Measurements from ENCODE around the gene MYO9B. TPM values are rescaled to one million over a fixed set of nuclear protein-coding genes. Genes with fewer than 3 reads are reported as not detected.
A peak's percentile ranks its signal among the peaks of the same experiment; 100 is the strongest.

Gene MYO9B
- total RNA-seq, 1 donor from 2014 or later, result 137 TPM

DNA sequence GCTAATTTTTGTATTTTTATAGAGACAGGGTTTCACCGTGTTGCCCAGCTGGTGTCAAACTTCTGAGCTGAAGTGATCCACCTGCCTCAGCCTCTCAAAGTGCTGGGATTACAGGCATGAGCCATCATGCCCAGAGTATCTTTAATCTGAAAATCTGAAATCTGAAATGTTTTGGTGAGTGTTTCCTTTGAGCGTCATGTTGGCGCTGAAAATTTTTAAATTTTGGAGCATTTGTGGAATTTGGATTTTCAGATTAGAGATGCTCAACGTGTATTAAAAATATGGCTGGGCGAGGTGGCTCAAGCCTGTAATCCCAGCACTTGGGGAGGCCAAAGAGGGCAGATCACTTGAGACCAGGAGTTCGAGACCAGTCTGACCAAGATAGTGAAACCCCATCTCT, 43.8 kb upstream of the MYO9B start:
- intact Hi-C loops (cut with DNase I), result no loop called here
- H3K36me3 ChIP-seq, result no peaks in the 10 kb centered on the region
- TF ChIP-seq, protein P1, sequence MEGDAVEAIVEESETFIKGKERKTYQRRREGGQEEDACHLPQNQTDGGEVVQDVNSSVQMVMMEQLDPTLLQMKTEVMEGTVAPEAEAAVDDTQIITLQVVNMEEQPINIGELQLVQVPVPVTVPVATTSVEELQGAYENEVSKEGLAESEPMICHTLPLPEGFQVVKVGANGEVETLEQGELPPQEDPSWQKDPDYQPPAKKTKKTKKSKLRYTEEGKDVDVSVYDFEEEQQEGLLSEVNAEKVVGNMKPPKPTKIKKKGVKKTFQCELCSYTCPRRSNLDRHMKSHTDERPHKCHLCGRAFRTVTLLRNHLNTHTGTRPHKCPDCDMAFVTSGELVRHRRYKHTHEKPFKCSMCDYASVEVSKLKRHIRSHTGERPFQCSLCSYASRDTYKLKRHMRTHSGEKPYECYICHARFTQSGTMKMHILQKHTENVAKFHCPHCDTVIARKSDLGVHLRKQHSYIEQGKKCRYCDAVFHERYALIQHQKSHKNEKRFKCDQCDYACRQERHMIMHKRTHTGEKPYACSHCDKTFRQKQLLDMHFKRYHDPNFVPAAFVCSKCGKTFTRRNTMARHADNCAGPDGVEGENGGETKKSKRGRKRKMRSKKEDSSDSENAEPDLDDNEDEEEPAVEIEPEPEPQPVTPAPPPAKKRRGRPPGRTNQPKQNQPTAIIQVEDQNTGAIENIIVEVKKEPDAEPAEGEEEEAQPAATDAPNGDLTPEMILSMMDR (IDR thresholded peaks at IDR 0.05), result no peak
- no peaks in the 10 kb centered on the region for H3K9me3 ChIP-seq
- no peak for DNase-seq
- H3K4me1 ChIP-seq, result no peaks in the 10 kb centered on the region
- no peak overlapping the region for H3K27ac ChIP-seq
- no peak overlapping the region for H3K4me3 ChIP-seq
- no peaks in the 10 kb centered on the region for H3K27me3 ChIP-seq
- no peak for ATAC-seq

DNA sequence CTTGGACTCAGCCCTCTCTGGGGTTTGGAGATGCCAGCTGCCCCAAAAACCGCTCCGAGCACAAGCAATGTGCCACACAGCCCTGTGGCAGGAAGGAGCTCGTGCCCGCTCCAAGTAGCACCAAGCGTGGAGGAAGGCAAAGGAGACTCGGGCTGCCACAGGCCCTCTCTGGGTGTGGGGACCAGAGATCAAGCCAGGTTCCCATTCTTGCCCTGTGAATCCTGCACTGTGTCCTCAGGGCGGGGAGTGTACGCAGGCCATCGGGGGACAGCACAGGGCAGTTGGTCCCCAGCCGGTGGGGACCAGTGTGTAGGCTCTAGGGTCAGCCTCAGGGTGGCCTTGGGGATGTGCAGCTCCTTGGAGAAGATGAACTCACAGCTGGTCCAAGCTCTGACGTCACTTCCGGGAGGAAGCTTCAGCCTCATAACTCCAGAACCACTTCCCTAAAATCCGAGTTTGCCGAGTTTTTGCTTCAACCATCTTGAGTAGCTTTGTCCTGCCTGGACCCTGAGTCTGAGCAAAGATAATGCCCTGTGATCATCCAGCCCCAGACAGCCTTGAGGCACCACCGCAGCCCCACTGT, 39.6 kb upstream of the MYO9B start:
- intact Hi-C loops (cut with DNase I), result no loop called here
- TF ChIP-seq, protein P1 (IDR thresholded peaks at IDR 0.05), result no peak
- no peaks in the 10 kb centered on the region for H3K27me3 ChIP-seq
- ATAC-seq (peak; percentile 56), DNase-seq (no peak)
- H3K4me3 ChIP-seq, result no peak overlapping the region
- H3K4me1 ChIP-seq, result no peaks in the 10 kb centered on the region
- no peak overlapping the region for H3K27ac ChIP-seq
- no peaks in the 10 kb centered on the region for H3K36me3 ChIP-seq
- H3K9me3 ChIP-seq, result no peaks in the 10 kb centered on the region

DNA sequence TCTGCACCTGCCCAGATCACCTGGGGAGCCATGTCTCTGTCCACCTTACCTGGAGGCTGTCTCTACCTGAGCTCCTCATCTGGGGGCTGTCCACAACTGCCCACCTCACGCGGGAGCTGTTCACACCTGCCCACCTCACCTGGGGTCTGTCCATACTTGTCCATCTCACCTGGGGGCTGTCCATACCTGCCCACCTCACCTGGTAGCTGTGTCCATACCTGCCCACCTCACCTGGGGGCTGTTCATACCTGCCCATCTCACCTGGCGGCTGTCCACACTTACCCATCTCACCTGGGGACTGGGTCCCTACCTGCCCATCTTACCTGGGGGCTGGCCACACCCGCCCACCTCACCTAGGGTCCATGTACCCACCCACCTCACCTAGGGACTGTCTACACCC, 38.9 kb upstream of the MYO9B start:
- intact Hi-C loops (cut with DNase I), result no loop called here
- ATAC-seq, result peak; percentile 9
- no peak overlapping the region for H3K4me3 ChIP-seq

DNA sequence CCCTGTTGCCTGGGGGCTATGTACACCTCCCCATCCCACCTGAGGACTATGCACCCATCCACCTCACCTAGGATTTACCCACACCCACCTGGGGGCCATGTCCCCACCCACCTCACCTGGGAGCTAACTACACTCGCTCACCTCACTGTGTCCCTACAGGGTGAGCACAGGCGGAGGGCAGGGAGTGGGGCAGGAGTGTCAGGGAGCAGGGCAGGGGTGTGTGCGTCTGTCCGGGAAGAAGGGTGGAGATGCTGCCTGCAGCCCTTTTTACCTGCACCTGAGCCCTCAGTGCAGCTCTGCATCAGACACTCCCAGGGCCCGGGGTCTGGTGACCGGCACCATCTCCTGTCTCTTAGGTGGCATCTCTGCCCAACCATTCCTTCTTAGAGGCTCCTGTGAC, 38.4 kb upstream of the MYO9B start:
- H3K36me3 ChIP-seq, result no peaks in the 10 kb centered on the region
- intact Hi-C loops (cut with DNase I), result no loop called here
- H3K9me3 ChIP-seq, result no peaks in the 10 kb centered on the region
- ATAC-seq (peak; percentile 6), DNase-seq (no peak)
- no peaks in the 10 kb centered on the region for H3K4me1 ChIP-seq
- H3K27ac ChIP-seq, result no peak overlapping the region
- TF ChIP-seq, protein P1 (IDR thresholded peaks at IDR 0.05), result no peak
- no peaks in the 10 kb centered on the region for H3K27me3 ChIP-seq
- H3K4me3 ChIP-seq, result no peak overlapping the region

More for the DNA sequence above, 38.9 kb upstream of the MYO9B start:
- Histone ChIP-seq H3K4me1 (no peaks in the 10 kb centered on the region), H3K9me3 (no peaks in the 10 kb centered on the region), H3K36me3 (no peaks in the 10 kb centered on the region), H3K27me3 (no peaks in the 10 kb centered on the region), H3K27ac (no peak overlapping the region)
- no peak for DNase-seq
- TF ChIP-seq, protein P1 (IDR thresholded peaks at IDR 0.05), result no peak

DNA sequence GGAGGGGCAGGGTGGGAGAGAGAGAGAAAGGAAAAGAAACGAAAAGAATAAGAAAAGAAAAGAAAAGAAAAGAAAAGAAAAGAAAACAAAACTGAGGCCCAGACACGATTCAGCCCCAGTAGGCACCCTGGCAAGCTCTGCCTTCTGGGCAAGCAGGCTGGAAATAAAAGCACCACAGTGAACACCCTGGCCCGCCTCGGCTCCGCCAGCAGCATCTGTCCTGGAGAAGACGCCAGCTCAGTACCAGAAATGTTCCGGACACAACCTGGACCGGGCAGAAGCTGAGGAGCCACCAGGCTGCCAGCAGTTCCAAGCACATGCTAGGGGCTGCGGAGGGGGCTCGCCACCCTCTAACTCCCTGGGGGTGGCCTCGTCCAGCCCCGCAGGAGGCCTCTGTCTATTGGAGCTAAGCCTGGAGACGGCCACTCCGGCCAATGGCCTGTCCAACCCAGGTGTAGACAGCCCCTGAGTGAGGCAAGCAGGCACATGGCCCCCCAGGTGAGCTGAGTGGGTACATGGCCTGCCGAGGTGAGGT, 37.5 kb upstream of the MYO9B start:
- H3K9me3 ChIP-seq, result no peaks in the 10 kb centered on the region
- TF ChIP-seq, protein P1 (IDR thresholded peaks at IDR 0.05), result no peak
- no peak overlapping the region for H3K27ac ChIP-seq
- no peaks in the 10 kb centered on the region for H3K4me1 ChIP-seq
- ATAC-seq (no peak), DNase-seq (no peak)
- intact Hi-C loops (cut with DNase I), result no loop called here
- H3K27me3 ChIP-seq, result no peaks in the 10 kb centered on the region
- H3K4me3 ChIP-seq, result no peak overlapping the region
- H3K36me3 ChIP-seq, result no peaks in the 10 kb centered on the region

DNA sequence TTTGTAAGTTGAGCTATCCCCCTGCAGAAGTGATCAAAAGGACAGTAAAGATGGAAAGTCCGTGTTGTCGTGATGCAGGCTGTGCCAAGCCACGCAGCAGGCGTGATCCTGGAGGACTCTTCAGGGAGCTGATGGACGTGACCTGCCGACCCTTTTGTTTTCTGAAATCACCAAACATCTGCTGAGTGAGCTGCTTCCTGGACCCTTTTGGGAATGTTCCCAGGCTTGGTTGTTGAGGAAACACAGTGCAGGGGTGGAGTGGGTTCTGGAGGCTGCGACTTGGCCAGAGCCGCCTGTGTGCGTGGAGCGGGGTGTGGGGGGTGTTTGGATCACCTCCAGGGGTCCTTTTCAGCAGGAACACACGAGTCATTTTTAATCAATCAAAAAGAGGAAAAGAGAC, 33.6 kb upstream of the MYO9B start:
- ATAC-seq (peak; percentile 45), DNase-seq (no peak)
- H3K27me3 ChIP-seq, result no peaks in the 10 kb centered on the region
- no peak overlapping the region for H3K27ac ChIP-seq
- no peak overlapping the region for H3K4me3 ChIP-seq
- TF ChIP-seq, protein P1 (IDR thresholded peaks at IDR 0.05), result no peak
- intact Hi-C loops (cut with DNase I), result no loop called here
- no peaks in the 10 kb centered on the region for H3K9me3 ChIP-seq
- H3K4me1 ChIP-seq, result no peaks in the 10 kb centered on the region
- H3K36me3 ChIP-seq, result no peaks in the 10 kb centered on the region
